DMS79 (cell line): ENCODE measurements around the gene DGKH.
"Not testable (repeated sequence)": the region's sequence is repeated elsewhere in the genome, so short reads cannot be mapped to it uniquely, and the experiment has no call there.

ENCODE experiments used
- DNase-seq: peaks from one replicate; lab custom pipeline; 2025; lab: John Stamatoyannopoulos, UW

DGKH gene

DNA sequence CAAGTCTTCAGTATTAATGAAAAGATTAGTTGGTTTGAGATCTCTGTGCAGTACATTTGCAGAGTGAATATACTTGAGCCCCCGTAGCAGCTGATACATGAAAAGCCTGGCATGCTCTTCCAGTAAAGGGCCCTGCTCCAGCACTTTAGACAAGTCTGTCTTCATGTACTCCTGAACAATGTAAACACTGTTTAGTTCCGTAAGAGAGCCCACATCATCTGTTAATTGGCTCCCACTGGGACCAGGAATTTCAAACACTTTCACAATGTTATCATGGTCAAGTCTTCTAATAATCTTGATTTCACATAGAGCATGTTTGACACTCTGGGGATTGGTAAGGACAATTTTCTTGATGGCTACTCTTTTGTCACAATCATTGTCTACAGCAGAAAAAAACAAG, 22.2 kb downstream of the DGKH start:
- peak; percentile 44 for DNase-seq

GRCh38 chr13:42071179-42071578, 22.7 kb downstream of the DGKH start:
- not testable (repeated sequence) for DNase-seq

- DNase-seq, result no peak
These were observed 23.4 kb downstream of the DGKH start for GRCh38 chr13:42071672-42072419.

DNA sequence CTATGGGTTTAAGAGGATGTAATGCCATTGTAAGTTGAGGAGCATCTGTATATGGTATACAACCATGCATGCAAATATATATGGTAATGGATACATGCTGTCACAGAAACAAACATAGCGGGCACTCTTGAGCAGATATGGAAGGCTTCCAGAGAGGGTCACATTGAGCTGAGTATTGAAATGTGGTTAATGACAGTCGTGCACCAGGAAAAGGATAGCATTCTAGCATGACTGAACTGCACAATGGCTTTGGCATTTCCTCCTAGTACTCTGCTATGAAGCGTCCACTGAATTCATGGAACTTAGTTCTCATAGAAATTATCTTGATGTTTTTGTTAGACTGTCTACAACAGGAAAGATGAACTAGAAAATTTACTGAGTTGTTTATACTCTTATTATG, 25.2 kb downstream of the DGKH start:
- no peak for DNase-seq

DNA sequence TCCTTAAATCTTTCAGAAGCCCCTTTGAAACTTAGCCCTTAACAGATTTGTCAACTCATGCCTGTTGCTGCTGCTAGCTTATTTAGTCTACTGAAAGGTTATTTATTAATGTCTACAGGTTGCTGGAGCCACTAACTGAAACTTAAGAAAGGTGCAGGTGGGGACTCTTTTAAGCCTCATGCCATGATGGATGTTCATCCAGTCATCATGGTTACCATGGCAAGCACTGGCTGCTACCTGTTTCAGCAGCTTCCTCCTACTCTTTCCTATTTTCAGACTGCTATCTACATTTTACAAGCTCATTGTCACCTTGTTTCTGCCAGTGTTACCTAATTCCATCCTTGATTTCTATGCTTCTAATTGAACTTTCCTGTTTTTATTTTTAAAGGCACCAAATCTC, 27.1 kb downstream of the DGKH start:
- DNase-seq, result no peak

DNA sequence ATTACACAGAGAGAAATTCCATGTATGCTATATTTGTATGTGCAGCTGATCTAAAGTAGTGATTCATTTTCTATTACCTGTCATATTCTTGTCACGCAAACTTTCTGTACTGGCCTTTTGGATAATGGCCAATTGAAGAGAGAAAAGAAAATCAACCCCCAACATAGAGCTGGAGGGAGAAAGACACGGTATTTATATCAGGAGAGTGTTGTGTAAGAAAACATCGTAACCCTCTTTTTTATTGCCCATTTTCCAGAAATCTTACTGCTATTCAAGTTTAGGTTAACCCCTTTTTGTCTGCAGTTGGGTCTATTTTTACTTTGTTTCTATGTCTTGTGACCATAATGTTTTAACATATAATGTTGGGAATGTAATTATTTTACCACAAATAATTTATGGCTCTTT, 27.9 kb downstream of the DGKH start:
- no peak for DNase-seq

DNA sequence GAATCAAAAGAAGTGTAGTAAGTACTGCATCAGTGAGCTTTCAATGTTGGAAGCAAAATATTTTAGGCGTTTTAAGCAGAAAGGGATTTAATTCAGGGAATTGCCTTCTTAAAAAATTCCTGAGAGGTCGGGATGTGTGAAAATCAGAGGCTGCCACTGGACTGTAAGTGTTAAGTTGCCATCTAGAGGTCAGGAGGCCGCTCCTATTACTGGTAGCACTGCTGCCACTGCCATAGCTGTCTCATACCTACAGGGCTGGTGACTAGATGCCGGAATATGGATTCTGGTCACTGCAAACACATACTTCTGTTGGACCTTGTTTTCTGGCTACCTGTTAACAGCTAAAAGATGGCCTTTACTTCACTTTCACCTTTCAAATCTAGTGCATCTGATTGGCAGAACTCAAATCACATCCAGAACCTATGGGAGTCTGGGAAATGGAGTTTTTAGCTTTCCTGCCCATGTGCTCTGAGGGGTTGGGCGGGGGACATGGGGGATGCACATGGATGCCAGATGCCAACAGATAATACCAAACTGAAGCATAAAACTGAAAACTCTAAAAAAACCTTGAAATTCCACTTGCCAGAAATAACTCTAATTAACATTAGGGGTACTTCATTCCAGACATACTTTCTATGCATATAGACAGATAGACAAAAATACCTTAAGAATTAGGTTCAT, 29.8 kb downstream of the DGKH start:
- DNase-seq, result no peak

- DNase-seq, result no peak
These were observed 34.8 kb downstream of the DGKH start for GRCh38 chr13:42083138-42083770.

GRCh38 chr13:42084722-42085121, 36.3 kb downstream of the DGKH start:
- no peak for DNase-seq

DNA sequence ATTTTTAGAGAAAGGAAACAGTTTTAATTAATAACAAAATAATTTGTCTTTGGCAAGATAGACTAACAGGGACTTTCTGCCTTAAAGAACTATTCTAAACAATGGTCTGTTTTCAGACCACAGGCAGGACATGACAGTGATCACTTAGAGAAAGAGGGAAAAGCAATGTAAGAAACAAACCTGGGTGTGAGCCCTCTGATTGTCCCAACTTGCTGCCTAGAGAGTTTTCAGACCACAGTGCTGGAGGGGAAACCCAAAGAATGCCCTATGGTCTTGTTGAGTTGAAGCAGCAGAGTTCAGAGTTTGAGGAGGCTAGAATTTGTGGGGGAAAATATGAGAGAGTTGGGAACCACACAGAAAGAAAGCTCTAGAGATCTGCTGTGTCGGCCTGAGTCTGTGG, 38.1 kb downstream of the DGKH start:
- DNase-seq, result no peak

DNA sequence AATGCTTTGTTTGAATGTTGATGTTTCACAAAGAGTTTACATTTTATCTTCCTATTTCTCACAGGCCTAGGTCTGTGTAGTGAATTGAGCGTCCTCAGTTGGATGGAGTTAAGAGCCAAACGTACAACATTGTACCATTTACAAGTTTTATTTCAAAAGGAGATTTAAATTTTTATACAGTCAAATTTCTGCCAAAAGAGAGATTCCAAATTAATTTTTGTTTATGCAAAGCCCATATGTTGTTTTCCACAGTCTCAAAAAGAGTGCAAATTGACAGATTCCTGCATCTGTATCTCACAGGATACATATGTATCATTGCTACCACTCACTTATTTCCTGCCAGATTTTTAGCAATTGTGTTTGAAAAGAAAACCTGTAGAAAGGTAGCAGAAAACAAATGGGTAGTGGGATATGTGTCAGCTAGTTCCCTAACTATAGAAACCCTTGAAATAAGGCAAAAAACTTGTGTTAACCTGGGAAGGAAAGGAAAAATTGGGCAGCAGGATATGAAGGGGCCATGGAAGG, 46.1 kb downstream of the DGKH start:
- no peak for DNase-seq

GRCh38 chr13:42096222-42096621, 47.8 kb downstream of the DGKH start:
- not testable (repeated sequence) for DNase-seq

GRCh38 chr13:42099962-42100675, 51.7 kb downstream of the DGKH start:
- no peak for DNase-seq

- no peak for DNase-seq
These were observed 52.5 kb downstream of the DGKH start for GRCh38 chr13:42100960-42101359.

- peak; percentile 51 for DNase-seq
These were observed 53.6 kb downstream of the DGKH start for GRCh38 chr13:42101821-42102585.

GRCh38 chr13:42102961-42103865, 54.8 kb downstream of the DGKH start:
- DNase-seq, result peak; percentile 59

GRCh38 chr13:42106998-42107397, 58.5 kb downstream of the DGKH start:
- DNase-seq, result no peak

DNA sequence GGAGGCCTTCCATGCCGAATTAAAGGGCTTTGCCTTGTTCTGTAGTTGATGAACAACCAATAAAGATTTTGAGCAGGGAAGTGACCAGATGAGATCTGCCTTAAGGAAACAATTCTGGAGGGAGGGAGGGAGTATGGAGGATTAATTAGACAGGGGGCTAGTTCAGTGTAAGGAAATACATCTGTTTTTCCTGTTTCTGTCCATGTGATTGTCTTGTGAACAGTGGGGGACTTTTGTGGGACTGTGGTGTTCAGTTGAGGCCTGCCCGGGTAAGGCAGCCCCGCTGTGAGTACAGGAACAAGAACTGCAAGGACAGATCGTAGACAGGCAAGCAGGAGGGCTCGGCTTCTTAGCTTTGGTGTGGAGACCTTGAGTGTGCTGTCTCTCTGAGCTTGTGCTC, 59.0 kb downstream of the DGKH start:
- DNase-seq, result no peak

DNA sequence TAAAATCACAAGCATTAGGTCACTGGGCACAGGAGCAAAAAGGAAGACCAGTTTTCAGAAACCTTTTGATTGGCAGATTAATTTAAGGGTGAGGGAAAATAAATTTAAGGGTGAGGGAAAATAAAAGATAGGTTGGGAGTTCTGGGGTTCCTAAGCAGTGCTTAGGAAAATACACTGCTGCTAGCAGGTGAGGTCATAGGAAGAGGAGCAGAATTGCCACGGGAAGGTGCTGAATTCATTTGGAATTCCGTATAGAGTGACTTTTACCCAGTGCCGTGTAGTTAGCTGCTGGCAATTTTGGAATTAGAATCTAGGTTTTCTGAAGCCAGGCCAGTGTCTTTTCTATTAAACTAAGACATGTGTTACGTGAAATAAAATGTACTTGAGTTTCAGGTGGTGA, 59.8 kb downstream of the DGKH start:
- DNase-seq, result no peak

GRCh38 chr13:42109957-42110356, 61.5 kb downstream of the DGKH start:
- DNase-seq, result no peak
